H9 (cell line): Measurements from ENCODE around the gene HHLA2. TPM values are rescaled to one million over a fixed set of nuclear protein-coding genes. Genes with fewer than 3 reads are reported as not detected.

Experiments used
- DNase-seq: peaks from one replicate; pipeline ENCODE4 v3.0.0-alpha.2; 2017
- H2AFZ ChIP-seq: one replicate; pipeline ENCODE4 v1.6.1; 2013; ENCODE audit warnings: mild to moderate bottlenecking, low read length, control low read depth, moderate library complexity
- H2AK5ac ChIP-seq: 2 replicates; pipeline ENCODE4 v1.6.1; 2013; ENCODE audit warnings: low read length, control low read depth, mixed read lengths; ENCODE audit not compliant: insufficient read length
- H2BK120ac ChIP-seq: one replicate; pipeline ENCODE4 v1.6.1; 2013; ENCODE audit warnings: low read depth, mild to moderate bottlenecking, low read length, control low read depth, inconsistent platforms; ENCODE audit not compliant: poor library complexity, severe bottlenecking
- H2BK12ac ChIP-seq: 2 replicates; pipeline ENCODE4 v1.6.1; 2013; ENCODE audit warnings: low read length, control low read depth, mixed read lengths, low read depth; ENCODE audit not compliant: insufficient read length
- H2BK15ac ChIP-seq: 2 replicates; pipeline ENCODE4 v1.6.1; 2013; ENCODE audit warnings: low read depth, low read length, control low read depth
- H2BK20ac ChIP-seq: one replicate; pipeline ENCODE4 v1.6.1; 2013; ENCODE audit warnings: low read depth, mild to moderate bottlenecking, low read length, control low read depth, inconsistent platforms; ENCODE audit not compliant: poor library complexity, severe bottlenecking
- H2BK5ac ChIP-seq: 2 replicates; pipeline ENCODE4 v1.6.1; 2013; ENCODE audit warnings: low read length, control low read depth, mixed read lengths; ENCODE audit not compliant: insufficient read length
- H3K14ac ChIP-seq: 2 replicates; pipeline ENCODE4 v1.6.1; 2013; ENCODE audit warnings: low read length, control low read depth; ENCODE audit not compliant: insufficient read depth
- H3K18ac ChIP-seq: 2 replicates; pipeline ENCODE4 v1.6.1; 2013; ENCODE audit warnings: low read depth, mild to moderate bottlenecking, mixed read lengths, low read length, control low read depth; ENCODE audit not compliant: insufficient read length
- H3K23ac ChIP-seq: 2 replicates; pipeline ENCODE4 v1.6.1; 2013; ENCODE audit warnings: low read length, control low read depth, mixed read lengths, low read depth; ENCODE audit not compliant: insufficient read length
- H3K23me2 ChIP-seq: 2 replicates; pipeline ENCODE4 v1.6.1; 2013; ENCODE audit warnings: low read depth, mild to moderate bottlenecking, mixed read lengths, low read length, control low read depth; ENCODE audit not compliant: insufficient read length, poor library complexity, severe bottlenecking
- H3K27ac ChIP-seq: 2 replicates; pipeline ENCODE4 v1.5.1; 2013; ENCODE audit warnings: low read length, control low read depth, mixed read lengths, low read depth; ENCODE audit not compliant: insufficient read length
- H3K27me3 ChIP-seq: 2 replicates; pipeline ENCODE4 v1.6.1; 2013; ENCODE audit warnings: low read length, control low read depth, inconsistent platforms; ENCODE audit not compliant: insufficient read depth
- H3K4ac ChIP-seq: 2 replicates; pipeline ENCODE4 v1.6.1; 2013; ENCODE audit warnings: low read depth, mild to moderate bottlenecking, control low read depth, inconsistent platforms, low read length, moderate library complexity
- H3K4me1 ChIP-seq: 2 replicates; pipeline ENCODE4 v1.6.1; 2013; ENCODE audit warnings: low read length, control low read depth, inconsistent platforms; ENCODE audit not compliant: insufficient read depth
- H3K4me2 ChIP-seq: 2 replicates; pipeline ENCODE4 v1.6.1; 2013; ENCODE audit warnings: low read length, control low read depth, mixed read lengths; ENCODE audit not compliant: insufficient read length, insufficient read depth
- H3K56ac ChIP-seq: 2 replicates; pipeline ENCODE4 v1.6.1; 2013; ENCODE audit warnings: low read depth, mild to moderate bottlenecking, mixed read lengths, low read length, control low read depth; ENCODE audit not compliant: insufficient read length
- H3K79me1 ChIP-seq: 2 replicates; pipeline ENCODE4 v1.6.1; 2013; ENCODE audit warnings: low read depth, mild to moderate bottlenecking, moderate library complexity, low read length, control low read depth, inconsistent platforms; ENCODE audit not compliant: insufficient read depth, poor library complexity, severe bottlenecking
- H3K79me2 ChIP-seq: 2 replicates; pipeline ENCODE4 v1.6.1; 2013; ENCODE audit warnings: low read length, control low read depth, inconsistent platforms; ENCODE audit not compliant: insufficient read depth
- H3K9ac ChIP-seq: 2 replicates; pipeline ENCODE4 v1.6.1; 2013; ENCODE audit warnings: low read length, control low read depth, mixed read lengths; ENCODE audit not compliant: insufficient read length; ENCODE audit errors: extremely low read depth
- H3K9me3 ChIP-seq: one replicate; pipeline ENCODE4 v1.6.1; 2013; ENCODE audit warnings: low read depth, low read length, inconsistent platforms; ENCODE audit not compliant: control insufficient read depth
- H3T11ph ChIP-seq: one replicate; pipeline ENCODE4 v1.6.1; 2013; ENCODE audit warnings: mild to moderate bottlenecking, low read length, control low read depth, inconsistent platforms
- H4K20me1 ChIP-seq: one replicate; pipeline ENCODE4 v1.6.1; 2013; ENCODE audit not compliant: control insufficient read depth, insufficient read length, insufficient read depth
- H4K5ac ChIP-seq: 2 replicates; pipeline ENCODE4 v1.6.1; 2013; ENCODE audit warnings: low read depth, mild to moderate bottlenecking, mixed read lengths, low read length, control low read depth; ENCODE audit not compliant: insufficient read length
- H4K8ac ChIP-seq: replicated peaks from 2 replicates; pipeline ENCODE4 v1.6.1; 2013; ENCODE audit warnings: low read length, control low read depth, mixed read lengths, low read depth; ENCODE audit not compliant: insufficient read length
- H4K91ac ChIP-seq: 2 replicates; pipeline ENCODE4 v1.6.1; 2013; ENCODE audit warnings: low read depth, mild to moderate bottlenecking, moderate library complexity, mixed read lengths, low read length, control low read depth; ENCODE audit not compliant: insufficient read length
- H3K27ac Mint-ChIP-seq, 3 experiments: 2 replicates in 2 of 3; 3 replicates in 1 of 3; pipeline ENCODE4 v1.8.0; 2020 to 2021; ENCODE audit warnings: mixed read lengths in 3 of 3, mild to moderate bottlenecking in 1 of 3, moderate library complexity in 1 of 3
- H3K27me3 Mint-ChIP-seq: 2 replicates; pipeline ENCODE4 v1.8.0; 2021; ENCODE audit warnings: low read depth, mild to moderate bottlenecking, moderate library complexity, mixed read lengths
- H3K36me3 Mint-ChIP-seq, 3 experiments: 2 replicates in 2 of 3; 3 replicates in 1 of 3; pipeline ENCODE4 v1.8.0; 2020 to 2021; ENCODE audit warnings: low read depth in 3 of 3, mixed read lengths in 3 of 3; ENCODE audit not compliant: insufficient read depth in 1 of 3
- H3K4me1 Mint-ChIP-seq, 2 experiments: 2 replicates each; pipeline ENCODE4 v1.8.0; 2020; ENCODE audit warnings: mixed read lengths in 2 of 2
- H3K4me3 Mint-ChIP-seq, 2 experiments: 2 replicates in 1 of 2; 3 replicates in 1 of 2; pipeline ENCODE4 v1.8.0; 2020 to 2021; ENCODE audit warnings: mild to moderate bottlenecking in 2 of 2, mixed read lengths in 2 of 2, moderate library complexity in 1 of 2
- H3K9me3 Mint-ChIP-seq, 2 experiments: 2 replicates in 1 of 2; 3 replicates in 1 of 2; pipeline ENCODE4 v1.8.0; 2020; ENCODE audit warnings: mild to moderate bottlenecking in 2 of 2, mixed read lengths in 2 of 2, moderate library complexity in 1 of 2
- CTCF ChIP-seq: fragments of 200-600 bp; sonication (generic); conservative IDR thresholded peaks from 3 replicates; pipeline ENCODE4 v1.8.0; 2021; ENCODE audit warnings: antibody characterized with exemption, mild to moderate bottlenecking
- WGBS: extraction: QIAGEN DNeasy Blood & Tissue Kit; methylation state at CpG from one replicate; pipeline ENCODE4 v1.1.7; 2013; ENCODE audit warnings: missing lambda C conversion rate, low lambda C conversion rate, mixed read lengths; ENCODE audit not compliant: insufficient read length; ENCODE audit errors: extremely low coverage; 5-methylcytosine and 5-hydroxymethylcytosine counted together
- total RNA-seq: library from RNA; stranded (reverse); gene quantifications from 2 replicates; pipeline ENCODE4 v1.2.1, GENCODE V29; 2021

HHLA2 gene
- total RNA-seq, 1 experiment from 2014 or later = not detected

- no peak overlapping the region for H2BK120ac ChIP-seq
- peaks cover 3% of the 10 kb centered on the region; the same call in 1 of the 2 replicates for H3K4me1 ChIP-seq
- no peak overlapping the region for H3K27ac Mint-ChIP-seq
- H3K79me2 ChIP-seq = no peaks in the 10 kb centered on the region
- no peak overlapping the region for H3K9ac ChIP-seq
- H2AFZ ChIP-seq = no peak overlapping the region
- H3K14ac ChIP-seq = no peak overlapping the region
- no peaks in the 10 kb centered on the region for H3K27me3 ChIP-seq
- no peak overlapping the region for H3K18ac ChIP-seq
- H3K79me1 ChIP-seq = no peaks in the 10 kb centered on the region
- H4K20me1 ChIP-seq = no peaks in the 10 kb centered on the region
- H3T11ph ChIP-seq = no peak overlapping the region
- no peak for DNase-seq
- H3K4ac ChIP-seq = no peak overlapping the region
- H3K4me1 Mint-ChIP-seq = peaks cover 34% of the 10 kb centered on the region in 2 experiments
- no CpG with 5 or more reads among the region's 3 CpGs for WGBS
- no peaks in the 10 kb centered on the region for H3K9me3 Mint-ChIP-seq
- H3K36me3 Mint-ChIP-seq = no peaks in the 10 kb centered on the region
- H4K91ac ChIP-seq = no peak overlapping the region
- H3K23me2 ChIP-seq = no peaks in the 10 kb centered on the region
- H2BK5ac ChIP-seq = no peak overlapping the region
- H3K4me2 ChIP-seq = no peak overlapping the region
- no peak overlapping the region for H2BK15ac ChIP-seq
- H3K9me3 ChIP-seq = no peaks in the 10 kb centered on the region
- H2AK5ac ChIP-seq = no peak overlapping the region
- H4K8ac ChIP-seq = no peak overlapping the region
- no peak overlapping the region for H3K4me3 Mint-ChIP-seq
- no peak overlapping the region for H3K23ac ChIP-seq
- no peak overlapping the region for H4K5ac ChIP-seq
- H3K27me3 Mint-ChIP-seq = no peaks in the 10 kb centered on the region
- no peak overlapping the region for H2BK12ac ChIP-seq
- no peak overlapping the region for H3K56ac ChIP-seq
- H2BK20ac ChIP-seq = no peak overlapping the region
- TF ChIP-seq CTCF = no peak
- no peak overlapping the region for H3K27ac ChIP-seq
These were observed 95.7 kb downstream of the HHLA2 start for GRCh38 chr3:108391917-108392593.
